ENCODE measurements around the gene CYP26A1. TPM values are rescaled to one million over a fixed set of nuclear protein-coding genes. Genes with fewer than 3 reads are reported as not detected.
A peak's percentile ranks its signal among the peaks of the same experiment; 100 is the strongest.

CYP26A1 gene
- polyA plus RNA-seq, 10 donors, result 0.11 to 1.5 (median 0.42) TPM; not detected in 3

GRCh38 chr10:93115661-93116383, 42.1 kb downstream of the CYP26A1 start:
- peak; percentile 19 to 47 (median 47) for DNase-seq

- no peak for DNase-seq
Observed at GRCh38 chr10:93121311-93121710, 47.6 kb downstream of the CYP26A1 start.

- no peak for DNase-seq
Observed at GRCh38 chr10:93123766-93124165, 50.1 kb downstream of the CYP26A1 start.

GRCh38 chr10:93124580-93125318, 51.1 kb downstream of the CYP26A1 start:
- no peak for DNase-seq

GRCh38 chr10:93125966-93126365, 52.3 kb downstream of the CYP26A1 start:
- DNase-seq, result no peak

GRCh38 chr10:93126483-93127052, 52.9 kb downstream of the CYP26A1 start:
- no peak for DNase-seq

Other genes starting within 250 kb of the CYP26A1 start
- 10 to 100 TPM; 27.5 to 43.7 (median 33.2) TPM for gene EXOC6, start 225.4 kb upstream of the CYP26A1 start, polyA plus RNA-seq (ENCODE audit: insufficient read length in 10 of 10)
- gene CYP26C1, start 13.1 kb upstream of the CYP26A1 start, polyA plus RNA-seq (ENCODE audit: insufficient read length in 10 of 10), result under 1 TPM in 3 of 10 donors, not detected in 7; 0.04 to 0.06 (median 0.05) TPM